Psoas muscle (tissue), 8 donors: ENCODE measurements around the gene IL34. TPM values are rescaled to one million over a fixed set of nuclear protein-coding genes. Genes with fewer than 3 reads are reported as not detected.
A peak's percentile ranks its signal among the peaks of the same experiment; 100 is the strongest.
"Not testable (repeated sequence)": the region's sequence is repeated elsewhere in the genome, so short reads cannot be mapped to it uniquely, and the experiment has no call there.

Experiments used
- ATAC-seq, 4 donors: fragments of 200-7000 bp; cut with Tn5 transposase; one replicate each; pipeline ENCODE4 v1.9.1; 2020; ENCODE audit warnings: moderate library complexity in 3 of 4, mild to moderate bottlenecking in 2 of 4
- DNase-seq, 2 donors: peaks; one replicate each; pipeline ENCODE4 v3.0.0-alpha.2; 2020
- H3K27ac ChIP-seq: fragments of 200-600 bp; one replicate; pipeline ENCODE4 v1.8.0; 2022
- H3K27me3 ChIP-seq, 3 donors: fragments of 200-600 bp in 1 of 3; one replicate each; pipeline versions ENCODE4 v1.6.1 to v1.8.0; 2013 to 2022; ENCODE audit warnings: low read length in 2 of 3, mild to moderate bottlenecking in 2 of 3, moderate library complexity in 1 of 3; ENCODE audit not compliant: insufficient read depth in 3 of 3
- H3K36me3 ChIP-seq, 2 donors: fragments of 200-600 bp in 1 of 2; one replicate each; pipeline versions ENCODE4 v1.6.1 to v1.8.0; 2013 to 2022; ENCODE audit warnings: low read depth in 1 of 2, mild to moderate bottlenecking in 1 of 2, moderate library complexity in 1 of 2; ENCODE audit not compliant: insufficient read depth in 1 of 2
- H3K4me1 ChIP-seq: fragments of 200-600 bp; one replicate; pipeline ENCODE4 v1.8.0; 2022
- H3K4me3 ChIP-seq: fragments of 200-600 bp; one replicate; pipeline ENCODE4 v1.8.0; 2022; ENCODE audit warnings: mild to moderate bottlenecking
- H3K9me3 ChIP-seq: fragments of 200-600 bp; one replicate; pipeline ENCODE4 v1.8.0; 2022
- WGBS, 3 donors: extraction: QIAGEN DNeasy Blood & Tissue Kit; methylation state at CpG; one replicate each; pipeline versions ENCODE4 v1.1.6 to v1.1.7; 2013; 5-methylcytosine and 5-hydroxymethylcytosine counted together
- intact Hi-C, 2 donors: fragments of 100-400 bp; cut with DNase I; formaldehyde crosslinking; loops; one replicate each; pipeline versions ENCODE4 v1.11.0 to v1.14.2; 2022
- polyA plus RNA-seq, 3 donors: library from polyadenylated mRNA; stranded (reverse); fragments of 200-250 nt; gene quantifications; one replicate each; pipeline ENCODE4 v1.2.3, GENCODE V29; 2013
- total RNA-seq, 4 donors: library from RNA; stranded (reverse); fragmentation: NEBNext Ultra II Directional in 2 of 4; extraction: Animal tissue kit (Norgen Biotek cat#: 25700) in 2 of 4; gene quantifications; one replicate each; pipeline versions ENCODE4 v1.2.1 to v1.2.4, GENCODE V29; 2021 to 2023
- TF ChIP-seq, protein P1 (sequence below): fragments of 200-600 bp; IDR thresholded peaks from one replicate; pipeline ENCODE4 v1.8.0; 2022; ENCODE audit warnings: antibody characterized with exemption
- donor health status: healthy with polysubstance abuse.
- donor health status: DM: no; HTN: no; CAD: no; lungs with moderate emphysema.
- donor health status: Bipolar disorder and iron deficiency.
- donor health status: healthy.
- donor health status: DM: yes; HTN: yes; CAD: no.
- donor health status: DM: no; HTN: no; CAD: no.
- donor health status: DM: no; HTN: no; CAD: no.
- donor health status: DM: yes; HTN: yes; CAD: no.

Gene IL34
- total and polyA plus RNA-seq, 7 donors, result 0.89 to 18.5 (median 6.5) TPM

DNA sequence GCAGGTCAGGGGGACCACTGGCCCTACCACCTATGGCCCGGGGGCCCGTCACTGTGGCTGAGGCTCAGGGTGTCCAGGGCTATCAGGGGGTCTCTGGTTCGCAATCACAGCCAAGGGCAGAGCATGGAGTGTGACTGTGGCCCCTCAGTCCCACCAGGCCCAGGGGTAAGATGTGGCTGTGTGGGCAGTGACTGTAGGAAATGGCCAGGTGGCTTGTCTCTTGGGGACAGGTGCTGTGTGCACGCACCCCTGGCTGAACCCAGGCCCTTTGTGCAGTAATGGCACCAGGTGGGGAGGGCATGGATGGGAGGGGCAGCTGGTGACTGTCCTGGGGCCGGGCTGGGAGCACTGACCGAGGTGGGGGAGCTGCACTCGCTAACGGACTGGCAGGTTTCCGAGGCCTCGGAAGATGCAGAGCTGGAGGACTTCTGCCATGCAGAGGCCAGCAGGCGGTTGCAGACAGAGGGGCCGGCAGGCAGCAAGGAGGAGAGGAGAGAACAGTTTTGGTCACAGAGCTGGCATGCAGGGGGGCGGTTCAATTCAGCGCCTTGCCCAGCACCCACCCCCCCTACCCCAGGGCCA lies 18.8 kb downstream of the IL34 start:
- 87 to 94% (median 90%) methylated on average over 14 of the region's 14 CpGs for WGBS, 3 donors
- no peak for DNase-seq

DNA sequence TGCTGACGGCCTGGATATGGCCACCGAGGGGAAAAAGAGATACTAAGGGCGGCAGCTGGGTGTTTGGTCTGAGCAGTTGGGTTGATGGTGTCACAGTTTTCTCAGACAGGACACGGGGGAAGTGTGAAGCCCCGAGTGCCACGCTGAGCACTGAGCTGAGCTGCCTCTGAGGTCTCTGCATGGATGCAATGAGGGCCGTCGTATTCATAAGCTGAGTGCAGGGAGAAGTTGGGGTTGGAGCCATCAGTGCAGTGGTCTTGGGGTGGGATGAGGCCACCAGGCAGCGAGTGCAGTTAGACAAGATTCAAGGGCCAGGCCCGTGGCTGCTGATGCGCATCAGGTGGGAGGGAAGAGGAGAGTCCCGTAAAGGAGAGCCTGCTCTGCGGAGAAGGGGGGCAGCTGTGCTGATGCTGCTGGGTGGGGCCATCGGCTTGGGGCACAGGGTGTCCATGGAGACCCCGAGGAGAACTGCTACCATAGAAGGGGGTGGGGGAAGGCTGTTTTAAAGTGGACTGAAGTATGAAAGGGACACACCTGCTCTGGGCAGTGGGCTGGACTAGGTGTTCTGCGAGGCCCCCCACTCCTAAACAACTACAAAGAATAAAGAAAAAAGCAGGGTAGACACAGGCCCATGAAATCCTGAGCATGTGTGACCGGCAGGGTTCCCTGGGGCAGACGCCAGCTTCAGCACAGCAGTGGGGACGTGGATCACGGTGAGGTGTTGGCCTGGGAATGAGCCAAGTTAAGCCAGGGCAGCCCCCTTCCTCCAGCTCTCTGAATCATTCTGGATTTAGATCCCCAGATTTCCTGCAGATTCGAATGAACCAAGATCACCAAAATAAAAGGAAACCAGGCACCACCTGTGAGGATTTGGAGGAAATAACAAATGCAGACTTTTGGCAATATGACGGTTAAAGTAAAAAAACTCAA lies 19.7 kb downstream of the IL34 start:
- Histone ChIP-seq H3K27me3 (no peaks in the 10 kb centered on the region), H3K4me1 (no peaks in the 10 kb centered on the region), H3K27ac (no peak overlapping the region), H3K36me3 (peaks cover 10 to 85% of the 10 kb centered on the region in 2 donors), H3K9me3 (no peaks in the 10 kb centered on the region), H3K4me3 (no peak overlapping the region)
- ATAC-seq (no peak), DNase-seq (no peak)
- WGBS, 3 donors, result 79 to 82% (median 82%) methylated on average over 22 of the region's 22 CpGs
- TF ChIP-seq, protein P1, sequence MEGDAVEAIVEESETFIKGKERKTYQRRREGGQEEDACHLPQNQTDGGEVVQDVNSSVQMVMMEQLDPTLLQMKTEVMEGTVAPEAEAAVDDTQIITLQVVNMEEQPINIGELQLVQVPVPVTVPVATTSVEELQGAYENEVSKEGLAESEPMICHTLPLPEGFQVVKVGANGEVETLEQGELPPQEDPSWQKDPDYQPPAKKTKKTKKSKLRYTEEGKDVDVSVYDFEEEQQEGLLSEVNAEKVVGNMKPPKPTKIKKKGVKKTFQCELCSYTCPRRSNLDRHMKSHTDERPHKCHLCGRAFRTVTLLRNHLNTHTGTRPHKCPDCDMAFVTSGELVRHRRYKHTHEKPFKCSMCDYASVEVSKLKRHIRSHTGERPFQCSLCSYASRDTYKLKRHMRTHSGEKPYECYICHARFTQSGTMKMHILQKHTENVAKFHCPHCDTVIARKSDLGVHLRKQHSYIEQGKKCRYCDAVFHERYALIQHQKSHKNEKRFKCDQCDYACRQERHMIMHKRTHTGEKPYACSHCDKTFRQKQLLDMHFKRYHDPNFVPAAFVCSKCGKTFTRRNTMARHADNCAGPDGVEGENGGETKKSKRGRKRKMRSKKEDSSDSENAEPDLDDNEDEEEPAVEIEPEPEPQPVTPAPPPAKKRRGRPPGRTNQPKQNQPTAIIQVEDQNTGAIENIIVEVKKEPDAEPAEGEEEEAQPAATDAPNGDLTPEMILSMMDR, result no peak
- intact Hi-C loops, result no loop called here

More for the DNA sequence above, 18.8 kb downstream of the IL34 start:
- Histone ChIP-seq H3K27me3 (no peaks in the 10 kb centered on the region), H3K36me3 (peaks cover 10 to 76% of the 10 kb centered on the region in 2 donors), H3K27ac (no peak overlapping the region), H3K4me1 (no peaks in the 10 kb centered on the region), H3K9me3 (no peaks in the 10 kb centered on the region), H3K4me3 (no peak overlapping the region)
- peak in 1 of 4 donors; percentile 2 for ATAC-seq
- TF ChIP-seq, protein P1, result no peak
- intact Hi-C loops, result no loop called here

DNA sequence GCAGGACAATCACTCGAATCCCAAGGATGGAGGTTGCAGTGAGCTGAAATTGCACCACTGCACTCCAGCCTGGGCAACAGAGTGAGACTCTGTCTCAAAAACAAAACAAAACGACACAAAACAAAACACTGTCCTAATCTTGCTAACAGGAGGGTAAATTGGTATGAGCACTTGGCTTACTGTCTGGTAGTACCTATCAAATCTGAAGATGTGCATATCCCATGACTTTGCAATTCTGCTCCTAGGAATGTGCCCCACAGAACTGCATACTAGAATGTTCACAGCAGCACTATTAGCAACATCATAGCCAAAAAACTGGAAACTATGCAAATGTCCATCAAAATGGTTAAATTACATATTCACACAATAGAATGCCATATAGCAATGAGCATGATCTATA lies 23.8 kb downstream of the IL34 start:
- H3K4me1 ChIP-seq, result no peaks in the 10 kb centered on the region
- H3K4me3 ChIP-seq, result no peak overlapping the region
- no peak for DNase-seq
- peaks cover 11 to 99% of the 10 kb centered on the region in 2 donors for H3K36me3 ChIP-seq
- no peaks in the 10 kb centered on the region for H3K27me3 ChIP-seq
- intact Hi-C loops, result no loop called here
- H3K9me3 ChIP-seq, result no peaks in the 10 kb centered on the region
- H3K27ac ChIP-seq, result no peak overlapping the region
- TF ChIP-seq, protein P1, result no peak
- ATAC-seq, result no peak
- 86 to 98% (median 93%) methylated on average over 2 of the region's 2 CpGs for WGBS, 3 donors

DNA sequence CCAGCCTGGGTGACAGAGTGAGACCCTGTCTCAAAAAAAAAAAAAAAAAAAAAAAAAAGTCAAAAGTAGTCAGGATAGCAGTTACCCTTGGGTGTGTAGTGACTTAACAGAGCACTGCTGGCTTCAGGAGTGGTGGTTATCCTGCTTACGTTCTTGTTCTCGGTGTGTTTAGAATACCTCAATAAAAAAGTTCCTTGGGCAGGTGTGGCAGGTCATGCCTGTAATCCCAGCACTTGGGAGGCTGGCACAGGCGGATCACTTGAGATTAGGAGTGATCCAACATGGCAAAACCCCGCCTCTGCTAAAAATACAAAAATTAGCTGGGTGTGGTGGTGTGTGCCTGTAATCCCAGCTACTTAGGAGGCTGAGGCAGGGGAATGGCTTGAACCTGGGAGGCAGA lies 24.6 kb downstream of the IL34 start:
- H3K4me1 ChIP-seq, H3K4me3 ChIP-seq, H3K27ac ChIP-seq, intact Hi-C loops, H3K9me3 ChIP-seq, ATAC-seq, H3K27me3 ChIP-seq: not testable (repeated sequence)
- 91 to 96% (median 95%) methylated on average over 4 of the region's 4 CpGs for WGBS, 3 donors
- H3K36me3 ChIP-seq, result peaks cover 11 to 99% of the 10 kb centered on the region in 2 donors
- DNase-seq, result peak; percentile 5 to 23
